ENCODE measurements around the gene SLAMF6.

DNA sequence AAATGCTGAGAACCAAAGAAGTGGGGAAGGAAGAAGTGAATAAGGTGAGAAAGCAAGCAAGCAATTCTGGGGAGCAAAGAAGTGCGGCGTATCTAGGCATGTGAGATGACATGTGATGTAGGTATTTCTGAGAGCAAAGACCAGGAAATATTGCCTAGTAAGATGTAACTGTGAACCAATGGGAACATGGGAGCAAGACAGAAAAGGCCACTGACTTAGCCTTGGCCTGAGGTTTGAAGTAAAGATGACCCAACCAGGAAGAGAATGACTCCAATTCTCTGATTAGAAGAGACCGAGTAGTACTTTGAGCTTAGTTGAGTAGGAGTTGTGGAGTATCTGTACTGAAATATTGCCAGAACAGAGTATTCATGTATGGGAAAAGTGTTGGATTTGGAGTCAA lies 31.1 kb downstream of the SLAMF6 start:
- TF ChIP-seq, protein P1, sequence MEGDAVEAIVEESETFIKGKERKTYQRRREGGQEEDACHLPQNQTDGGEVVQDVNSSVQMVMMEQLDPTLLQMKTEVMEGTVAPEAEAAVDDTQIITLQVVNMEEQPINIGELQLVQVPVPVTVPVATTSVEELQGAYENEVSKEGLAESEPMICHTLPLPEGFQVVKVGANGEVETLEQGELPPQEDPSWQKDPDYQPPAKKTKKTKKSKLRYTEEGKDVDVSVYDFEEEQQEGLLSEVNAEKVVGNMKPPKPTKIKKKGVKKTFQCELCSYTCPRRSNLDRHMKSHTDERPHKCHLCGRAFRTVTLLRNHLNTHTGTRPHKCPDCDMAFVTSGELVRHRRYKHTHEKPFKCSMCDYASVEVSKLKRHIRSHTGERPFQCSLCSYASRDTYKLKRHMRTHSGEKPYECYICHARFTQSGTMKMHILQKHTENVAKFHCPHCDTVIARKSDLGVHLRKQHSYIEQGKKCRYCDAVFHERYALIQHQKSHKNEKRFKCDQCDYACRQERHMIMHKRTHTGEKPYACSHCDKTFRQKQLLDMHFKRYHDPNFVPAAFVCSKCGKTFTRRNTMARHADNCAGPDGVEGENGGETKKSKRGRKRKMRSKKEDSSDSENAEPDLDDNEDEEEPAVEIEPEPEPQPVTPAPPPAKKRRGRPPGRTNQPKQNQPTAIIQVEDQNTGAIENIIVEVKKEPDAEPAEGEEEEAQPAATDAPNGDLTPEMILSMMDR (IDR thresholded peaks at IDR 0.05): no peak
- TF ChIP-seq POLR2AphosphoS5 (IDR thresholded peaks at IDR 0.05; ENCODE audit: low read depth, low read length): no peak
- TF ChIP-seq, protein P2, sequence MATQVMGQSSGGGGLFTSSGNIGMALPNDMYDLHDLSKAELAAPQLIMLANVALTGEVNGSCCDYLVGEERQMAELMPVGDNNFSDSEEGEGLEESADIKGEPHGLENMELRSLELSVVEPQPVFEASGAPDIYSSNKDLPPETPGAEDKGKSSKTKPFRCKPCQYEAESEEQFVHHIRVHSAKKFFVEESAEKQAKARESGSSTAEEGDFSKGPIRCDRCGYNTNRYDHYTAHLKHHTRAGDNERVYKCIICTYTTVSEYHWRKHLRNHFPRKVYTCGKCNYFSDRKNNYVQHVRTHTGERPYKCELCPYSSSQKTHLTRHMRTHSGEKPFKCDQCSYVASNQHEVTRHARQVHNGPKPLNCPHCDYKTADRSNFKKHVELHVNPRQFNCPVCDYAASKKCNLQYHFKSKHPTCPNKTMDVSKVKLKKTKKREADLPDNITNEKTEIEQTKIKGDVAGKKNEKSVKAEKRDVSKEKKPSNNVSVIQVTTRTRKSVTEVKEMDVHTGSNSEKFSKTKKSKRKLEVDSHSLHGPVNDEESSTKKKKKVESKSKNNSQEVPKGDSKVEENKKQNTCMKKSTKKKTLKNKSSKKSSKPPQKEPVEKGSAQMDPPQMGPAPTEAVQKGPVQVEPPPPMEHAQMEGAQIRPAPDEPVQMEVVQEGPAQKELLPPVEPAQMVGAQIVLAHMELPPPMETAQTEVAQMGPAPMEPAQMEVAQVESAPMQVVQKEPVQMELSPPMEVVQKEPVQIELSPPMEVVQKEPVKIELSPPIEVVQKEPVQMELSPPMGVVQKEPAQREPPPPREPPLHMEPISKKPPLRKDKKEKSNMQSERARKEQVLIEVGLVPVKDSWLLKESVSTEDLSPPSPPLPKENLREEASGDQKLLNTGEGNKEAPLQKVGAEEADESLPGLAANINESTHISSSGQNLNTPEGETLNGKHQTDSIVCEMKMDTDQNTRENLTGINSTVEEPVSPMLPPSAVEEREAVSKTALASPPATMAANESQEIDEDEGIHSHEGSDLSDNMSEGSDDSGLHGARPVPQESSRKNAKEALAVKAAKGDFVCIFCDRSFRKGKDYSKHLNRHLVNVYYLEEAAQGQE (IDR thresholded peaks at IDR 0.05; ENCODE audit: insufficient read depth in 1 of 2, low read depth in 2 of 2, low read length in 1 of 2): no peak
- no peak for TF ChIP-seq SIN3A (IDR thresholded peaks at IDR 0.05; ENCODE audit: borderline replicate concordance, insufficient read depth, low read depth, low read length)

All from Panc1 (cell line).